H1 (cell line): Measurements from ENCODE around the gene RAB3B.

Experiments
- JUND ChIP-seq: IDR thresholded peaks from 2 replicates; pipeline ENCODE4 v1.6.1; 2011; ENCODE audit warnings: mild to moderate bottlenecking, improper control_type of control experiment, low read length
- MAFK ChIP-seq: IDR thresholded peaks from 2 replicates; pipeline ENCODE4 v1.6.1; 2012; ENCODE audit warnings: low read depth, mild to moderate bottlenecking, improper control_type of control experiment, low read length
- YY1 ChIP-seq: IDR thresholded peaks from 2 replicates; pipeline ENCODE4 v1.6.1; 2011; ENCODE audit warnings: low read depth, mild to moderate bottlenecking, low read length
- ZNF274 ChIP-seq: IDR thresholded peaks from 2 replicates; pipeline ENCODE4 v1.7.0; 2012; ENCODE audit warnings: low read length, borderline replicate concordance; ENCODE audit errors: extremely low read depth
- TF ChIP-seq, protein P1 (sequence below), 3 experiments: IDR thresholded peaks; 1 replicate in 2 of 3; 2 replicates in 1 of 3; pipeline versions ENCODE4 v1.5.1 to v1.6.1; 2011; ENCODE audit warnings: low read length in 3 of 3, mild to moderate bottlenecking in 3 of 3, inconsistent platforms in 2 of 3, low read depth in 1 of 3, moderate library complexity in 1 of 3; ENCODE audit not compliant: insufficient read depth in 1 of 3; ENCODE audit errors: control extremely low read depth in 1 of 3

DNA sequence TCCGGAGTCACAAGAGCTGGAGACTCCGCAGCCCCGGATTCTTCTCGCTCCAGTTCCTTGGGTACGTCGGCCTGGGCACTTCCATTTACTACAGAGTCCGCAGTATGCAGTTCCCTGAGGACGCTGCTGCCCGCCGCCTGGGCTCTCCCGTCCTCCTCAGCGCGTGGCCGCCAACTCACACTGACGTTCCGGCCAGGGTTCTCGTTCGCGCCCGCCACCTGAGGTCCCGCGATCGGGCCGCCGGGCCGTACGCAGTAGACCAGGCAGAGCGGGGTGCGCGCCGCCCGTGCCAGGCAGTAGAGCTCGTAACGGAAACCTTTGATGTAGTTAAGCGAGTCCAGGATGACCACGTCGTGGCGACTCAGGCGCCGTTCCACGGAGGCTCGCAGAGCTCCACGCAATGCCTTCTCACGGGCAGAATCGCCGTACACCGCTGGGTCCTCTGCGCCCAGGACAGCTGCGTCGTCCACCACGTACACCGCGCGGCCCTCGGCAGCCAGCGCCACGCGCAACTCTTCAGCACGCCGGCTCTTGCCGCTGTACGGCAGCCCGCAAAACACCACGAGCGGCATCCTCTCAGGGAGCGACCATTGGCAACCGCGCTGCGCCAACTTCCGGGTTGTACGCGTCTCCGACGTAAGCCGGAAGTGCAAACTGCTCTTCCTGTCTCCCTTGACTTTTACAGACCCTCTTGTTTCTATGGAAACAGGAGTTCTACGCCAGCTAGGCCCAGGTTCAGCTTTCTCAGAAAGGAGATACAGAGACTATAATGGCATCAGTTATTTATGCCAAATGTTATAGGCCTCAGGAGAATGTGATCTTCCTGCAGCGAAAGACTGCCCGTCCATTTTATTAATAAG lies 42.9 kb upstream of the RAB3B start, which contains the start of gene KTI12:
- TF ChIP-seq MAFK (no peak), YY1 (peak; percentile 87), ZNF274 (no peak), JUND (no peak)
- TF ChIP-seq, protein P1, sequence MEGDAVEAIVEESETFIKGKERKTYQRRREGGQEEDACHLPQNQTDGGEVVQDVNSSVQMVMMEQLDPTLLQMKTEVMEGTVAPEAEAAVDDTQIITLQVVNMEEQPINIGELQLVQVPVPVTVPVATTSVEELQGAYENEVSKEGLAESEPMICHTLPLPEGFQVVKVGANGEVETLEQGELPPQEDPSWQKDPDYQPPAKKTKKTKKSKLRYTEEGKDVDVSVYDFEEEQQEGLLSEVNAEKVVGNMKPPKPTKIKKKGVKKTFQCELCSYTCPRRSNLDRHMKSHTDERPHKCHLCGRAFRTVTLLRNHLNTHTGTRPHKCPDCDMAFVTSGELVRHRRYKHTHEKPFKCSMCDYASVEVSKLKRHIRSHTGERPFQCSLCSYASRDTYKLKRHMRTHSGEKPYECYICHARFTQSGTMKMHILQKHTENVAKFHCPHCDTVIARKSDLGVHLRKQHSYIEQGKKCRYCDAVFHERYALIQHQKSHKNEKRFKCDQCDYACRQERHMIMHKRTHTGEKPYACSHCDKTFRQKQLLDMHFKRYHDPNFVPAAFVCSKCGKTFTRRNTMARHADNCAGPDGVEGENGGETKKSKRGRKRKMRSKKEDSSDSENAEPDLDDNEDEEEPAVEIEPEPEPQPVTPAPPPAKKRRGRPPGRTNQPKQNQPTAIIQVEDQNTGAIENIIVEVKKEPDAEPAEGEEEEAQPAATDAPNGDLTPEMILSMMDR (IDR thresholded peaks at IDR 0.05; ENCODE audit: control extremely low read depth in 1 of 3, insufficient read depth in 1 of 3, low read depth in 1 of 3, low read length in 3 of 3) = no peak
